GM19324 (cell line): ENCODE data around the gene HCAR1.
"Not testable (repeated sequence)": the region's sequence is repeated elsewhere in the genome, so short reads cannot be mapped to it uniquely, and the experiment has no call there.

Source experiments
- ATAC-seq: cut with Tn5 transposase; IDR thresholded peaks from one replicate; pipeline ENCODE4 v1.9.1; 2021; ENCODE audit warnings: mild to moderate bottlenecking, moderate library complexity; ENCODE audit not compliant: unreplicated experiment, low FRiP score

HCAR1 gene

GRCh38 chr12:122722387-122722786, 8.3 kb downstream of the HCAR1 start:
- no peak for ATAC-seq

- no peak for ATAC-seq
Observed at GRCh38 chr12:122721057-122721545, 9.5 kb downstream of the HCAR1 start.

GRCh38 chr12:122716658-122717057, 14.0 kb downstream of the HCAR1 start, which contains the start of gene HCAR3:
Gene HCAR3 (minus strand): TSS chr12:122716811. CDS start chr12:122716737, 74 bp downstream.
- ATAC-seq, result not testable (repeated sequence)

GRCh38 chr12:122715211-122715610, 15.4 kb downstream of the HCAR1 start:
- ATAC-seq, result not testable (repeated sequence)

- ATAC-seq, result not testable (repeated sequence)
Observed at GRCh38 chr12:122713491-122714188, 17.0 kb downstream of the HCAR1 start.

- ATAC-seq, result not testable (repeated sequence)
Observed at GRCh38 chr12:122711266-122711665, 19.4 kb downstream of the HCAR1 start.

- not testable (repeated sequence) for ATAC-seq
Observed at GRCh38 chr12:122710341-122710740, 20.3 kb downstream of the HCAR1 start.

GRCh38 chr12:122709287-122709686, 21.4 kb downstream of the HCAR1 start:
- not testable (repeated sequence) for ATAC-seq

- not testable (repeated sequence) for ATAC-seq
Observed at GRCh38 chr12:122703841-122704240, 26.8 kb downstream of the HCAR1 start.

GRCh38 chr12:122702890-122703611, 27.6 kb downstream of the HCAR1 start, which contains the start of gene HCAR2:
Gene HCAR2 (minus strand): TSS chr12:122703357. CDS start chr12:122703283, 74 bp downstream.
- not testable (repeated sequence) for ATAC-seq

- not testable (repeated sequence) for ATAC-seq
Observed at GRCh38 chr12:122701481-122701880, 29.2 kb downstream of the HCAR1 start.

GRCh38 chr12:122700038-122700710, 30.5 kb downstream of the HCAR1 start:
- not testable (repeated sequence) for ATAC-seq

- ATAC-seq, result not testable (repeated sequence)
Observed at GRCh38 chr12:122696922-122697321, 33.7 kb downstream of the HCAR1 start.

- no peak for ATAC-seq
Observed at GRCh38 chr12:122691566-122691965, 39.1 kb downstream of the HCAR1 start.

- ATAC-seq, result no peak
Observed at GRCh38 chr12:122688291-122688690, 42.4 kb downstream of the HCAR1 start.

GRCh38 chr12:122687086-122687485, 43.6 kb downstream of the HCAR1 start:
- ATAC-seq, result no peak

GRCh38 chr12:122686538-122686937, 44.1 kb downstream of the HCAR1 start:
- no peak for ATAC-seq

GRCh38 chr12:122684297-122684813, 46.3 kb downstream of the HCAR1 start:
- ATAC-seq, result no peak

- no peak for ATAC-seq
Observed at GRCh38 chr12:122681814-122682213, 48.8 kb downstream of the HCAR1 start.

GRCh38 chr12:122680989-122681388, 49.7 kb downstream of the HCAR1 start:
- ATAC-seq, result not testable (repeated sequence)

- not testable (repeated sequence) for ATAC-seq
Observed at GRCh38 chr12:122676781-122677180, 53.9 kb downstream of the HCAR1 start.
